GM12878 (cell line): ENCODE measurements around the gene CLIC6. TPM values are rescaled to one million over a fixed set of nuclear protein-coding genes. Genes with fewer than 3 reads are reported as not detected.

Source experiments
- ATAC-seq: fragments of 200-7000 bp; cut with Tn5 transposase; 3 replicates; pipeline ENCODE4 v1.9.1; 2020; ENCODE audit warnings: mild to moderate bottlenecking, moderate library complexity
- BruUV-seq: library from RNA; stranded (reverse); fragments of 400-500 nt; replicated peaks from 2 replicates; lab custom pipeline; 2021; lab: Mats Ljungman, UMichigan
- CTCF ChIA-PET: fragments of 300-600 bp; sonication (Branson Sonifier 250); formaldehyde crosslinking; extraction: SDS; loops from one replicate; lab custom pipeline; 2021; ENCODE audit warnings: inconsistent platforms; lab: Yijun Ruan, JAX
- POLR2A ChIA-PET: fragments of 350-600 bp; formaldehyde crosslinking; extraction: SDS; loops from one replicate; lab custom pipeline; 2021; ENCODE audit warnings: inconsistent platforms; lab: Charles Lee
- RAD21 ChIA-PET: fragments of 300-600 bp; sonication (Branson Sonifier 250); formaldehyde crosslinking; loops from one replicate; lab custom pipeline; 2023; ENCODE audit warnings: antibody characterized with exemption; ENCODE audit not compliant: unreplicated experiment; lab: Charles Lee
- SMC1A ChIA-PET: fragments of 300-600 bp; sonication (Branson Sonifier 250); formaldehyde crosslinking; loops from one replicate; lab custom pipeline; 2023; ENCODE audit not compliant: unreplicated experiment, uncharacterized antibody; lab: Charles Lee
- DNase-seq: peaks from one replicate; pipeline ENCODE4 v3.0.0-alpha.2; 2011; ENCODE audit warnings: low read depth, low spot score
- FAIRE-seq: peaks from 3 replicates; lab custom pipeline; 2011; peaks lifted over from hg19 to GRCh38; lab: Jason Lieb, UNC
- H2AFZ ChIP-seq: 2 replicates; pipeline ENCODE4 v1.6.0; 2011; ENCODE audit warnings: low read depth, low read length, control low read depth; ENCODE audit not compliant: control insufficient read depth
- H3K27ac ChIP-seq: 2 replicates; pipeline ENCODE4 v1.5.1; 2011; ENCODE audit warnings: control low read depth; ENCODE audit not compliant: control insufficient read depth, insufficient read depth
- H3K27me3 ChIP-seq, 2 experiments: replicated peaks in 1 of 2; 2 replicates each; pipeline versions ENCODE4 v1.6.0 to v1.6.1; 2011; ENCODE audit warnings: low read length in 1 of 2; ENCODE audit not compliant: control insufficient read depth in 2 of 2, insufficient read depth in 2 of 2
- H3K36me3 ChIP-seq, 2 experiments: 2 replicates each; pipeline ENCODE4 v1.5.1; 2011; ENCODE audit warnings: low read length in 1 of 2; ENCODE audit not compliant: control insufficient read depth in 2 of 2, insufficient read depth in 2 of 2
- H3K4me1 ChIP-seq: 2 replicates; pipeline ENCODE4 v1.6.1; 2011; ENCODE audit warnings: mild to moderate bottlenecking, low read length, moderate library complexity, mixed read lengths; ENCODE audit not compliant: control insufficient read depth, insufficient read depth
- H3K4me2 ChIP-seq: 2 replicates; pipeline ENCODE4 v1.6.0; 2011; ENCODE audit warnings: control low read depth; ENCODE audit not compliant: control insufficient read depth, insufficient read depth
- H3K4me3 ChIP-seq: fragments of 200-600 bp; sonication (generic); 2 replicates; pipeline ENCODE4 v1.5.1; 2016
- H3K79me2 ChIP-seq: 2 replicates; pipeline ENCODE4 v1.6.0; 2011; ENCODE audit warnings: low read length; ENCODE audit not compliant: control insufficient read depth, insufficient read depth
- H3K9ac ChIP-seq: 2 replicates; pipeline ENCODE4 v1.8.0; 2011; ENCODE audit warnings: low read length, control low read depth, mixed read lengths; ENCODE audit not compliant: control insufficient read depth, insufficient read depth
- H3K9me3 ChIP-seq: replicated peaks from 3 replicates; pipeline ENCODE4 v1.5.1; 2011; ENCODE audit warnings: mild to moderate bottlenecking, low read length; ENCODE audit not compliant: control insufficient read depth, insufficient read depth
- H4K20me1 ChIP-seq: 2 replicates; pipeline ENCODE4 v1.6.0; 2011; ENCODE audit not compliant: control insufficient read depth, insufficient read depth
- CBX5 ChIP-seq: sonication (generic); IDR thresholded peaks from 2 replicates; pipeline ENCODE4 v1.6.1; 2016; ENCODE audit warnings: low read depth, moderate library complexity, mild to moderate bottlenecking, inconsistent platforms
- EED ChIP-seq: sonication (generic); IDR thresholded peaks from 2 replicates; pipeline ENCODE4 v1.6.1; 2016; ENCODE audit warnings: antibody characterized with exemption, low read depth
- FOXK2 ChIP-seq: fragments of 450-650 bp; IDR thresholded peaks from 2 replicates; pipeline ENCODE4 v1.6.1; 2017; ENCODE audit warnings: mild to moderate bottlenecking, moderate library complexity
- HCFC1 ChIP-seq: fragments of 150-350 bp; IDR thresholded peaks from 2 replicates; pipeline ENCODE4 v1.6.1; 2014; ENCODE audit warnings: low read length
- LARP7 ChIP-seq: fragments of 450-650 bp; IDR thresholded peaks from 2 replicates; pipeline ENCODE4 v1.6.1; 2017; ENCODE audit warnings: mild to moderate bottlenecking
- PAX5 ChIP-seq: IDR thresholded peaks from 2 replicates; pipeline ENCODE4 v1.6.1; 2011; ENCODE audit warnings: low read depth, low read length, borderline replicate concordance
- PML ChIP-seq: IDR thresholded peaks from 2 replicates; pipeline ENCODE4 v1.6.1; 2012; ENCODE audit warnings: low read length, inconsistent platforms
- POLR2AphosphoS2 ChIP-seq: IDR thresholded peaks from 2 replicates; pipeline ENCODE4 v1.6.1; 2011; ENCODE audit warnings: low read depth, mild to moderate bottlenecking, low read length, improper control_type of control experiment, moderate library complexity
- RBBP5 ChIP-seq: fragments of 200-600 bp; sonication (generic); conservative IDR thresholded peaks from 2 replicates; pipeline ENCODE4 v1.6.1; 2016
- RCOR1 ChIP-seq: conservative IDR thresholded peaks from 2 replicates; pipeline ENCODE4 v1.6.1; 2012; ENCODE audit warnings: low read depth, low read length, improper control_type of control experiment
- SIX5 ChIP-seq: IDR thresholded peaks from 2 replicates; pipeline ENCODE4 v1.6.1; 2011; ENCODE audit warnings: mild to moderate bottlenecking, low read depth, low read length, moderate library complexity; ENCODE audit not compliant: severe bottlenecking
- YBX1 ChIP-seq: fragments of 450-650 bp; IDR thresholded peaks from 2 replicates; pipeline ENCODE4 v1.6.1; 2016; ENCODE audit warnings: antibody characterized with exemption
- ZSCAN29 ChIP-seq: fragments of 450-650 bp; IDR thresholded peaks from 2 replicates; pipeline ENCODE4 v1.6.1; 2017; ENCODE audit warnings: mild to moderate bottlenecking, moderate library complexity
- WGBS: methylation state at CpG from one replicate; pipeline ENCODE4 v1.1.6; 2016; ENCODE audit warnings: low lambda C conversion rate; ENCODE audit not compliant: insufficient replicate concordance, insufficient coverage; ENCODE audit errors: missing lambda C conversion rate; 5-methylcytosine and 5-hydroxymethylcytosine counted together
- in situ Hi-C: fragments of 300-500 bp; cut with MboI; formaldehyde crosslinking; loops from 9 replicates; pipeline ENCODE4 v1.14.3; 2018; ENCODE audit warnings: mixed read lengths
- intact Hi-C: fragments of 100-400 bp; cut with micrococcal nuclease; formaldehyde crosslinking; loops from one replicate; pipeline ENCODE4 v1.14.2; 2022; ENCODE audit not compliant: unreplicated experiment
- polyA plus RNA-seq, 11 experiments: library from polyadenylated mRNA; depleted of rRNA in 4 of 11; unstranded in 6 of 11; stranded (reverse) in 5 of 11; fragments of >200 nt; fragmentation: Nextera tagmentation in 4 of 11; fragmentation: Illumina TruSeq in 1 of 11; extraction: Ambion mirVana in 4 of 11; extraction: Trizol in 1 of 11; gene quantifications; 1 replicate in 1 of 11; 2 replicates in 10 of 11; pipeline versions ENCODE4 v1.2.1 to v1.2.3, GENCODE V29; 2011 to 2016; ENCODE audit warnings: inconsistent platforms in 2 of 11, missing spikeins in 2 of 11, low read depth in 1 of 11
- total RNA-seq, 4 experiments: library from RNA; depleted of rRNA in 3 of 4; stranded (reverse); fragments of >200 nt in 3 of 4; fragmentation: Illumina TruSeq in 1 of 4; extraction: Trizol in 1 of 4; gene quantifications; 2 replicates each; pipeline versions ENCODE4 v1.2.1 to v1.2.3, GENCODE V29; 2013 to 2021
- TF ChIP-seq, protein P1 (sequence below): fragments of 450-650 bp; IDR thresholded peaks from 2 replicates; pipeline ENCODE4 v1.6.1; 2018; ENCODE audit warnings: borderline replicate concordance, mild to moderate bottlenecking; ENCODE audit not compliant: partially characterized antibody
- TF ChIP-seq, protein P2 (sequence below): fragments of 450-650 bp; IDR thresholded peaks from 2 replicates; pipeline ENCODE4 v1.6.1; 2017; ENCODE audit warnings: mild to moderate bottlenecking, low read depth, inconsistent platforms; ENCODE audit not compliant: poor library complexity, severe bottlenecking

Gene CLIC6
- total and polyA plus RNA-seq, 10 of the 15 experiments (the other 5 are each of a cell fraction or from before 2014, with no cell fraction given) = 5.7 to 34.1 (median 11.2) TPM

DNA sequence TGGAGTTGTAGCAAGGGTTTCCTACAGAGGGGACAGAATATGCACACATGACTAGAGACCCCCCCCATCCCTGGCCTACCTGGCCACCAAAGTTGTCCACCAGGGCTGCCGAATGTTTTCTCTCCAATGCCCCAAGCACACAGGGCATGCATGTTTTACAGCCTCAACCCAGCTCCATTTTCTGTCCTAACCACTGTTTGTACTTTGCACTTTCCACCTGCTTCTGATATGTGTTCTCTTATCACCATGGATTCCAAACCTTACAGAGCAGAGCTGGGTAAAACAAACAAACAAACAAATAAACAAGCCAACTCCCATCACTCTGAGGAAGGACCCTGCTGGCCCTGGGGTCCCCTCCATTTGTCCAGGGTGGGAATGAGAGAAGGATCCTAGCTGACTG lies 27.3 kb downstream of the CLIC6 start:
- TF ChIP-seq EED (no peak), ZSCAN29 (no peak), PML (no peak), POLR2AphosphoS2 (no peak), CBX5 (no peak), RCOR1 (no peak), SIX5 (no peak), YBX1 (no peak), HCFC1 (no peak), RBBP5 (no peak), PAX5 (no peak), LARP7 (no peak), FOXK2 (no peak)
- TF ChIP-seq, protein P1, sequence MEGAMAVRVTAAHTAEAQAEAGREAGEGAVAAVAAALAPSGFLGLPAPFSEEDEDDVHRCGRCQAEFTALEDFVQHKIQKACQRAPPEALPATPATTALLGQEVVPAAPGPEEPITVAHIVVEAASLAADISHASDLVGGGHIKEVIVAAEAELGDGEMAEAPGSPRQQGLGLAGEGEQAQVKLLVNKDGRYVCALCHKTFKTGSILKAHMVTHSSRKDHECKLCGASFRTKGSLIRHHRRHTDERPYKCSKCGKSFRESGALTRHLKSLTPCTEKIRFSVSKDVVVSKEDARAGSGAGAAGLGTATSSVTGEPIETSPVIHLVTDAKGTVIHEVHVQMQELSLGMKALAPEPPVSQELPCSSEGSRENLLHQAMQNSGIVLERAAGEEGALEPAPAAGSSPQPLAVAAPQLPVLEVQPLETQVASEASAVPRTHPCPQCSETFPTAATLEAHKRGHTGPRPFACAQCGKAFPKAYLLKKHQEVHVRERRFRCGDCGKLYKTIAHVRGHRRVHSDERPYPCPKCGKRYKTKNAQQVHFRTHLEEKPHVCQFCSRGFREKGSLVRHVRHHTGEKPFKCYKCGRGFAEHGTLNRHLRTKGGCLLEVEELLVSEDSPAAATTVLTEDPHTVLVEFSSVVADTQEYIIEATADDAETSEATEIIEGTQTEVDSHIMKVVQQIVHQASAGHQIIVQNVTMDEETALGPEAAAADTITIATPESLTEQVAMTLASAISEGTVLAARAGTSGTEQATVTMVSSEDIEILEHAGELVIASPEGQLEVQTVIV = no peak
- TF ChIP-seq, protein P2, sequence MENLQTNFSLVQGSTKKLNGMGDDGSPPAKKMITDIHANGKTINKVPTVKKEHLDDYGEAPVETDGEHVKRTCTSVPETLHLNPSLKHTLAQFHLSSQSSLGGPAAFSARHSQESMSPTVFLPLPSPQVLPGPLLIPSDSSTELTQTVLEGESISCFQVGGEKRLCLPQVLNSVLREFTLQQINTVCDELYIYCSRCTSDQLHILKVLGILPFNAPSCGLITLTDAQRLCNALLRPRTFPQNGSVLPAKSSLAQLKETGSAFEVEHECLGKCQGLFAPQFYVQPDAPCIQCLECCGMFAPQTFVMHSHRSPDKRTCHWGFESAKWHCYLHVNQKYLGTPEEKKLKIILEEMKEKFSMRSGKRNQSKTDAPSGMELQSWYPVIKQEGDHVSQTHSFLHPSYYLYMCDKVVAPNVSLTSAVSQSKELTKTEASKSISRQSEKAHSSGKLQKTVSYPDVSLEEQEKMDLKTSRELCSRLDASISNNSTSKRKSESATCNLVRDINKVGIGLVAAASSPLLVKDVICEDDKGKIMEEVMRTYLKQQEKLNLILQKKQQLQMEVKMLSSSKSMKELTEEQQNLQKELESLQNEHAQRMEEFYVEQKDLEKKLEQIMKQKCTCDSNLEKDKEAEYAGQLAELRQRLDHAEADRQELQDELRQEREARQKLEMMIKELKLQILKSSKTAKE = no peak
- TF ChIP-seq, all 136 proteins: peak for 0
- Histone ChIP-seq H3K9ac (peak overlapping the region; percentile 55; the same call in 1 of the 2 replicates), H3K4me2 (peak overlapping the region; percentile 31; the same call in 1 of the 2 replicates), H3K27ac (peak overlapping the region; percentile 82), H3K27me3 (no peaks in the 10 kb centered on the region), H3K4me3 (no peak overlapping the region), H2AFZ (no peak overlapping the region), H3K4me1 (peaks cover 46% of the 10 kb centered on the region), H3K36me3 (peaks cover 0 to 2% of the 10 kb centered on the region in 2 experiments; a peak in 2 of 4 replicates), H4K20me1 (no peaks in the 10 kb centered on the region), H3K79me2 (peaks cover 24% of the 10 kb centered on the region), H3K9me3 (no peaks in the 10 kb centered on the region; the same call in 2 of the 3 replicates)
- CTCF ChIA-PET = interaction anchor here (1.0 to 6.2 kb wide), 3 partner anchors 10 to 1144 kb away, joined by 4 to 40 read pairs (median 5); no protein-coding TSS in a partner anchor
- RAD21 ChIA-PET = interaction anchor here (1.2 to 1.3 kb wide), 2 partner anchors 22 to 74 kb away, joined by 3 to 4 read pairs; no protein-coding TSS in a partner anchor
- no peak for DNase-seq
- 93% methylated on average over 1 of the region's 1 CpG for WGBS
- in situ Hi-C loops (no loop called here), intact Hi-C loops (loop anchor here (5.0 kb wide), 1 partner anchor 171 kb away; no protein-coding TSS in a partner anchor)
- peak; percentile 13 for ATAC-seq
- SMC1A ChIA-PET = interaction anchor here (1.0 to 1.8 kb wide), 5 partner anchors 11 to 1245 kb away, joined by 3 to 5 read pairs (median 5); no protein-coding TSS in a partner anchor
- POLR2A ChIA-PET = no interaction called here
- no peak for FAIRE-seq
- BruUV-seq = no TSS peak
